ENCODE results near the gene PDE4D.

The PDE4D gene

DNA sequence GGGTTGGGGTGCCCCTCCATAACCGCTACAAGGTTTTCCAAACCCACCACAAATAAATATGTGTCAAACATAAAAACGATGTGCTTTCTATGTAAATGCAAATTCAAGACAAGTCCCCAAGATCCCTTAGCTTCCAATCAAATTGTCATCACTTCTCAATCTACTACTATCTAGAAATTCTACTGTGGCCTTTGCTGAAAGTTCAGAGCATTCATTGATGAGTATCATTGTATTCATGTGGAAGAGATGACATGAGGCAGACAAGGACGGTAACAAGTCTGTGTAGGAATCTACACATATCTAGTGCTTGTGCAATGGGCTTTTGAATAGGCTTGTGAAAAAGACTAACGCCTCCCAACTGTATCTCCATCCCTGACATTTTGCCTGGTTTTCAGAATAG is 524.6 kb downstream of the PDE4D start:
- Histone ChIP-seq H3K9me3 (ENCODE audit: control insufficient read depth, low read length) (peaks cover 8% of the 10 kb centered on the region), H3K27ac (ENCODE audit: low read length, poor library complexity, severe bottlenecking) (no peak overlapping the region), H3K9ac (ENCODE audit: low read length) (no peak overlapping the region), H3K4me2 (ENCODE audit: low read length, poor library complexity, severe bottlenecking) (no peak overlapping the region), H3K79me1 (replicated peaks; ENCODE audit: low read length, poor library complexity, severe bottlenecking) (peaks cover 5% of the 10 kb centered on the region), H2AK5ac (ENCODE audit: low read length, severe bottlenecking) (no peak overlapping the region), H4K91ac (ENCODE audit: low read length) (no peak overlapping the region), H3K4me1 (ENCODE audit: control insufficient read depth, insufficient read depth, low read depth, low read length) (no peaks in the 10 kb centered on the region), H2BK15ac (ENCODE audit: low read depth, poor library complexity, severe bottlenecking) (no peak overlapping the region), H3K14ac (ENCODE audit: low read length in 2 of 2) (no peak overlapping the region), H2BK5ac (ENCODE audit: low read depth, low read length, poor library complexity, severe bottlenecking) (no peak overlapping the region), H3K23ac (ENCODE audit: low read length in 2 of 2) (no peak overlapping the region), H3K18ac (ENCODE audit: low read depth in 1 of 2, low read length in 2 of 2) (no peak overlapping the region), H2AFZ (ENCODE audit: low read depth, low read length) (no peak overlapping the region), H3K36me3 (ENCODE audit: control insufficient read depth in 1 of 2, insufficient read depth in 2 of 2, low read depth in 1 of 2, low read length in 2 of 2) (no peaks in the 10 kb centered on the region), H4K8ac (ENCODE audit: low read length) (no peak overlapping the region), H2BK120ac (ENCODE audit: low read depth, low read length) (no peak overlapping the region), H3K4ac (ENCODE audit: low read depth in 1 of 2, low read length in 2 of 2) (no peak overlapping the region), H2BK12ac (ENCODE audit: low read length in 2 of 2) (no peak overlapping the region), H3K4me3 (ENCODE audit: insufficient read depth in 1 of 2, low read depth in 1 of 2, low read length in 2 of 2) (no peak overlapping the region), H3K27me3 (ENCODE audit: control insufficient read depth in 1 of 2, insufficient read depth in 1 of 2, low read length in 2 of 2) (peaks cover 0 to 3% of the 10 kb centered on the region in 2 experiments)
- WGBS: 96% methylated on average over 3 of the region's 4 CpGs
- no peak for DNase-seq

DNA sequence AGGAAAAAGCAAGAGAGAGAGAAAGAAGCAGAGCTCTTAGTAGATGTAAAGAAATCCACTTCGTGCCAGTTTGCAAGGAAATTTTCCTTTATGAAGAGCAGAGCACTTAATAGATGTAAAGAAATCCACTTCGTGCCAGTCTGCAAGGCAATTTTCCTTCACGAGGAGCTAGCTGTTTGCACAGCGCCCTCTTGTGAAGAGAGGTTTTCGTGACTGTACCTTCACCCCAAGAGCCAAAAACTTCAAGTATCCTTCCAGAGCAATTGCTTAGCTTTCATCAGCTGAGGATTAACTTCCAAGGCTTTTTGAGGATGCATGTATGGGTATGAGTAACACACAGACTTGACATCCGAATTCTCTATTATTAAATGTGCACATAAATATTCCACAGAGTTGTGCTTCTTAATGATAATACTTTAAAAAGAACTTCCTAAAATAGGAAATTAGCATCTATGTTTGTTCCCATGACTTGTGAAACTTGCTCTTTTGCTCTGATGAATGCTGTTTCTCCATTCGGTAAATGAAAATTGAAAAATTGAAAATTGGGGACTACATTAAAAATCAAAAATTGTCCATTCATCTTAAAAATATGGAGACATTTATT is 525.6 kb downstream of the PDE4D start:
- Histone ChIP-seq H4K8ac (ENCODE audit: low read length) (no peak overlapping the region), H3K79me1 (replicated peaks; ENCODE audit: low read length, poor library complexity, severe bottlenecking) (peaks cover 3% of the 10 kb centered on the region), H3K9me3 (ENCODE audit: control insufficient read depth, low read length) (no peaks in the 10 kb centered on the region), H4K91ac (ENCODE audit: low read length) (no peak overlapping the region), H3K36me3 (ENCODE audit: control insufficient read depth in 1 of 2, insufficient read depth in 2 of 2, low read depth in 1 of 2, low read length in 2 of 2) (no peaks in the 10 kb centered on the region), H3K4me2 (ENCODE audit: low read length, poor library complexity, severe bottlenecking) (no peak overlapping the region), H2BK12ac (ENCODE audit: low read length in 2 of 2) (no peak overlapping the region), H3K27ac (ENCODE audit: low read length, poor library complexity, severe bottlenecking) (no peak overlapping the region), H2BK120ac (ENCODE audit: low read depth, low read length) (no peak overlapping the region), H2AFZ (ENCODE audit: low read depth, low read length) (no peak overlapping the region), H3K9ac (ENCODE audit: low read length) (no peak overlapping the region), H2AK5ac (ENCODE audit: low read length, severe bottlenecking) (no peak overlapping the region), H3K18ac (ENCODE audit: low read depth in 1 of 2, low read length in 2 of 2) (no peak overlapping the region), H3K4me3 (ENCODE audit: insufficient read depth in 1 of 2, low read depth in 1 of 2, low read length in 2 of 2) (no peak overlapping the region), H3K4me1 (ENCODE audit: control insufficient read depth, insufficient read depth, low read depth, low read length) (no peaks in the 10 kb centered on the region), H2BK15ac (ENCODE audit: low read depth, poor library complexity, severe bottlenecking) (no peak overlapping the region), H3K4ac (ENCODE audit: low read depth in 1 of 2, low read length in 2 of 2) (no peak overlapping the region), H3K23ac (ENCODE audit: low read length in 2 of 2) (no peak overlapping the region), H3K14ac (ENCODE audit: low read length in 2 of 2) (no peak overlapping the region), H2BK5ac (ENCODE audit: low read depth, low read length, poor library complexity, severe bottlenecking) (no peak overlapping the region), H3K27me3 (ENCODE audit: control insufficient read depth in 1 of 2, insufficient read depth in 1 of 2, low read length in 2 of 2) (peaks cover 0 to 3% of the 10 kb centered on the region in 2 experiments)
- 3% methylated on average over 3 of the region's 7 CpGs for WGBS
- peak; percentile 73 for DNase-seq

DNA sequence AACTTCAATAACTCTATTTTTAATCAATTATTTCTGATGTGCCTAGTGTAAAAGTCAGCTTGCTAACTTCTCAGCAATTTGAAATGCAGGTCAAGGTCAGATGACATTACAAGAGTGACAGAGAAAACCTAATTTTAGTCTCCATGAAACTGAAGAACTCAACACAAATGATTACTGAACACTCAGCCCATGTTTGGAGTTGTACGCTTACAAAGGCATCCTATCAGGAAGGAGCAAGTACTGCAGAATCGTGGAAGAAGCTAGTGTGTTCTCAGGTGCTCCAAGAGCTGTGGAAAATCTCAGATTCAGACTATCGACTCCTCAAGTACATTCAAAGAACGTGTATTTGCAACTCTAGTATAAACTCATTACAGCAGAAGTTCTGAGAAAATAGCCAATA is 526.7 kb downstream of the PDE4D start:
- H2BK15ac ChIP-seq (ENCODE audit: low read depth, poor library complexity, severe bottlenecking): no peak overlapping the region
- H3K14ac ChIP-seq (ENCODE audit: low read length in 2 of 2): no peak overlapping the region
- no peak overlapping the region for H2BK5ac ChIP-seq (ENCODE audit: low read depth, low read length, poor library complexity, severe bottlenecking)
- no peaks in the 10 kb centered on the region for H3K36me3 ChIP-seq (ENCODE audit: control insufficient read depth in 1 of 2, insufficient read depth in 2 of 2, low read depth in 1 of 2, low read length in 2 of 2)
- no peak overlapping the region for H3K4ac ChIP-seq (ENCODE audit: low read depth in 1 of 2, low read length in 2 of 2)
- no peak overlapping the region for H3K4me2 ChIP-seq (ENCODE audit: low read length, poor library complexity, severe bottlenecking)
- no peaks in the 10 kb centered on the region for H3K4me1 ChIP-seq (ENCODE audit: control insufficient read depth, insufficient read depth, low read depth, low read length)
- no peak overlapping the region for H2AFZ ChIP-seq (ENCODE audit: low read depth, low read length)
- no peak overlapping the region for H2BK12ac ChIP-seq (ENCODE audit: low read length in 2 of 2)
- no peak overlapping the region for H4K8ac ChIP-seq (ENCODE audit: low read length)
- no peak overlapping the region for H2BK120ac ChIP-seq (ENCODE audit: low read depth, low read length)
- peaks cover 3% of the 10 kb centered on the region for H3K79me1 ChIP-seq (replicated peaks; ENCODE audit: low read length, poor library complexity, severe bottlenecking)
- H3K9me3 ChIP-seq (ENCODE audit: control insufficient read depth, low read length): no peaks in the 10 kb centered on the region
- no peak overlapping the region for H3K9ac ChIP-seq (ENCODE audit: low read length)
- 94% methylated on average over 2 of the region's 4 CpGs for WGBS
- no peak for DNase-seq
- peaks cover 0 to 3% of the 10 kb centered on the region in 2 experiments for H3K27me3 ChIP-seq (ENCODE audit: control insufficient read depth in 1 of 2, insufficient read depth in 1 of 2, low read length in 2 of 2)
- no peak overlapping the region for H3K27ac ChIP-seq (ENCODE audit: low read length, poor library complexity, severe bottlenecking)
- H3K18ac ChIP-seq (ENCODE audit: low read depth in 1 of 2, low read length in 2 of 2): no peak overlapping the region
- no peak overlapping the region for H3K23ac ChIP-seq (ENCODE audit: low read length in 2 of 2)
- H3K4me3 ChIP-seq (ENCODE audit: insufficient read depth in 1 of 2, low read depth in 1 of 2, low read length in 2 of 2): no peak overlapping the region
- H2AK5ac ChIP-seq (ENCODE audit: low read length, severe bottlenecking): no peak overlapping the region
- H4K91ac ChIP-seq (ENCODE audit: low read length): no peak overlapping the region

GRCh38 chr5:59362438-59362837 is 531.1 kb downstream of the PDE4D start:
- no peak for DNase-seq

More at GRCh38 chr5:59362438-59362837, 531.1 kb downstream of the PDE4D start:
- Histone ChIP-seq H3K23ac (ENCODE audit: low read length in 2 of 2) (no peak overlapping the region), H4K91ac (ENCODE audit: low read length) (no peak overlapping the region), H3K27ac (ENCODE audit: low read length, poor library complexity, severe bottlenecking) (no peak overlapping the region), H2BK5ac (ENCODE audit: low read depth, low read length, poor library complexity, severe bottlenecking) (no peak overlapping the region), H3K4me2 (ENCODE audit: low read length, poor library complexity, severe bottlenecking) (no peak overlapping the region), H2AFZ (ENCODE audit: low read depth, low read length) (no peak overlapping the region), H3K14ac (ENCODE audit: low read length in 2 of 2) (no peak overlapping the region), H2BK15ac (ENCODE audit: low read depth, poor library complexity, severe bottlenecking) (no peak overlapping the region), H3K4ac (ENCODE audit: low read depth in 1 of 2, low read length in 2 of 2) (no peak overlapping the region), H3K4me1 (ENCODE audit: control insufficient read depth, insufficient read depth, low read depth, low read length) (no peaks in the 10 kb centered on the region), H3K9ac (ENCODE audit: low read length) (no peak overlapping the region), H3K79me1 (replicated peaks; ENCODE audit: low read length, poor library complexity, severe bottlenecking) (no peaks in the 10 kb centered on the region), H3K27me3 (ENCODE audit: control insufficient read depth in 1 of 2, insufficient read depth in 1 of 2, low read length in 2 of 2) (no peaks in the 10 kb centered on the region), H2BK120ac (ENCODE audit: low read depth, low read length) (no peak overlapping the region), H2AK5ac (ENCODE audit: low read length, severe bottlenecking) (no peak overlapping the region), H3K36me3 (ENCODE audit: control insufficient read depth in 1 of 2, insufficient read depth in 2 of 2, low read depth in 1 of 2, low read length in 2 of 2) (no peaks in the 10 kb centered on the region), H2BK12ac (ENCODE audit: low read length in 2 of 2) (no peak overlapping the region), H3K9me3 (ENCODE audit: control insufficient read depth, low read length) (no peaks in the 10 kb centered on the region), H4K8ac (ENCODE audit: low read length) (no peak overlapping the region), H3K4me3 (ENCODE audit: insufficient read depth in 1 of 2, low read depth in 1 of 2, low read length in 2 of 2) (no peak overlapping the region), H3K18ac (ENCODE audit: low read depth in 1 of 2, low read length in 2 of 2) (no peak overlapping the region)
- no CpG with 5 or more reads among the region's 2 CpGs for WGBS

Data from mesenchymal stem cell (in vitro differentiated cells and primary cell).